ENCODE results near the gene TXNDC5.
"Not testable (repeated sequence)": the region's sequence is repeated elsewhere in the genome, so short reads cannot be mapped to it uniquely, and the experiment has no call there.

Gene TXNDC5

DNA sequence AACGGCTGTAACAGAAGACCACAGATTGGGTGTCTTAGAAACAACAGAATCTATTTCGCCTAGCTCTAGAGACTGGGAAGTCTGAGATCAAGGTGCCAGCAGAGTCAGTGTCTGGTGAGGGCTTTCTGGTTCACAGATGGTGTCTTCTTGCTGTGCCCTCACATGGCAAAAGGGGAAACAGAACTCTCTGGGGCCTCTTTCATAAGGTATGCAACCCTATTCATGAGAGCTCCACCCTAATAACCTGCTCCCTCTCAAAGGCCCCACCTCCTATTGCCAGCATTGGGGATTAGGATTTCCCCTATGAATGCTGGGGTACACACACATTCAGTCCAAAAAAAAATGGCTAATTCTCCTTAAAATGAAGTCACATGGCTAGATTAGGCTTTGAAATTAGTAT is 10.0 kb downstream of the TXNDC5 start:
- H3K4me3 ChIP-seq (ENCODE audit: control insufficient read depth, low read depth, low read length): no peak overlapping the region
- TF ChIP-seq, protein P1, sequence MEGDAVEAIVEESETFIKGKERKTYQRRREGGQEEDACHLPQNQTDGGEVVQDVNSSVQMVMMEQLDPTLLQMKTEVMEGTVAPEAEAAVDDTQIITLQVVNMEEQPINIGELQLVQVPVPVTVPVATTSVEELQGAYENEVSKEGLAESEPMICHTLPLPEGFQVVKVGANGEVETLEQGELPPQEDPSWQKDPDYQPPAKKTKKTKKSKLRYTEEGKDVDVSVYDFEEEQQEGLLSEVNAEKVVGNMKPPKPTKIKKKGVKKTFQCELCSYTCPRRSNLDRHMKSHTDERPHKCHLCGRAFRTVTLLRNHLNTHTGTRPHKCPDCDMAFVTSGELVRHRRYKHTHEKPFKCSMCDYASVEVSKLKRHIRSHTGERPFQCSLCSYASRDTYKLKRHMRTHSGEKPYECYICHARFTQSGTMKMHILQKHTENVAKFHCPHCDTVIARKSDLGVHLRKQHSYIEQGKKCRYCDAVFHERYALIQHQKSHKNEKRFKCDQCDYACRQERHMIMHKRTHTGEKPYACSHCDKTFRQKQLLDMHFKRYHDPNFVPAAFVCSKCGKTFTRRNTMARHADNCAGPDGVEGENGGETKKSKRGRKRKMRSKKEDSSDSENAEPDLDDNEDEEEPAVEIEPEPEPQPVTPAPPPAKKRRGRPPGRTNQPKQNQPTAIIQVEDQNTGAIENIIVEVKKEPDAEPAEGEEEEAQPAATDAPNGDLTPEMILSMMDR (IDR thresholded peaks at IDR 0.05; ENCODE audit: control insufficient read depth, insufficient read depth, low read depth, low read length, missing control alignments): no peak
- no peak for DNase-seq (ENCODE audit: low read depth)

DNA sequence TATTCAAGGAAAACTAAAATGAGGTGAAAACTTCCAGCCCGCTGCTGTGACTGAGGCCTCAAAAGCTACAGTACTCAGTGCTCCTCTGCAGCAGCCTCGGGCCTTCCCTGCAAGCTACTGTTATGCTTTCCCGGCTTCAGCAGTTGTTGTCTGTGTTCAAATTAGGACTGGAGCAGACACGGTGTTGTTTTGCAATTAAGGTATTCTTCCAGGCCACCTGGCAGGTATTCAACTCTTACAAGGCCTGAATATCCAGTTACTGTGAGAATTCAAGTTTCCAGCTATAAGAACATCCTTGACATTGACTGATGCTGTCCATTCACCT is 10.7 kb downstream of the TXNDC5 start:
- no peak for DNase-seq (ENCODE audit: low read depth)
- TF ChIP-seq, protein P1 (IDR thresholded peaks at IDR 0.05; ENCODE audit: control insufficient read depth, insufficient read depth, low read depth, low read length, missing control alignments): no peak
- no peak overlapping the region for H3K4me3 ChIP-seq (ENCODE audit: control insufficient read depth, low read depth, low read length)

DNA sequence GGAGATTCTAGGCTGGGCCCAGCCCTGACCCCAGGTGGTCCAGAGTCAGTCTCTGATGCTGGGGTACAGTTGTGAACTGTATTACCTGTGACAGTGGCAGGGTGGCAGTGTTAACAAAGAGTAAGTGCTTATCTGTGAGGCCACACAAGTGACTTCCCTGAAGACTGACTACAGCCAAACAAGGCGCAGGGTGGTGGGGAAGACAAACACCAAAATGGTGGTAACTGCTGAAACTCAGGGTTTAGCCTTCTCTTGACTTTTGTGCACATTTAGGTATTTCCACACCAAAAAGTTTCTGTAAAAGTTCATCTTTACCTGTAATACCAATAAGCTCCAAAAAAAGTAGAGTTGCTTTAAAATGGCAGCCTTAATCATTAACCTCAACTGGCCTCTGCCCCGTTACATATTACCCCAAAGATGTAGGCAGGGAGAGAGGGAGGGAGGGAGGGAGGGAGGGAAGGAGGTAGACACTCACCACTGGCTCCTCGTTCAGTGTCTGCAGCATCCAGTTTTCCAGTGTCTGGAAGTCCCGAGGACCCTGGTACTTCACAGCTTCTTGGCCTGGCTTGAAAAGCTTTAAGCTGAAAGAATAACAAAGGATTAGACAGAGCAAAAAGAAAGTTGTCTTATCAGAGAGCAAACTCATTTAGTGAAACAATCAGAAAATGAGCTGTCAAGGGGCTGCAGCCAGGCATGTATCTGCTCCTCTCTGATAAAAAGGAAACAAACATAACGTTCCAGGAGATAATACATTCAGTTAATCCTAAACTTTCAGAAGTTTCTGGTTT is 11.3 kb downstream of the TXNDC5 start:
- TF ChIP-seq, protein P1 (IDR thresholded peaks at IDR 0.05; ENCODE audit: control insufficient read depth, insufficient read depth, low read depth, low read length, missing control alignments): no peak
- DNase-seq (ENCODE audit: low read depth): no peak
- H3K4me3 ChIP-seq (ENCODE audit: control insufficient read depth, low read depth, low read length): no peak overlapping the region

DNA sequence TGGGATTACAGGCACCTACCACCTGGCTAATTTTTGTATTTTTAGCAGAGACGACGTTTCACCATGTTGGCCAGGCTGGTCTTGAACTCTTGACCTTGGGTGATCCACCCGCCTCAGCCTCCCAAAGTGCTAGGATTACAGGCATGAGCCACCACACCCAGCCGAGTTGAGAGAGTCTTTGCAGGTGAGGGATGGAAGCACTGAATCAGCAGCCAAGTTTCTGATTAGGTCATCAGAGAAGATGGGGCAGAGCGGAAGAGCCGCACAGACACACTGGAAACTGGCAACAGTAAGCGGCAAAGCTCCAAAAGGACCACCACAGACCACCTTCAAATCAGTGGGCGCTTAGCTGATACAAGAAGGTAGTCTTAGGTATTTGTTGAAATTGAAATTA is 12.4 kb downstream of the TXNDC5 start:
- not testable (repeated sequence) for DNase-seq (ENCODE audit: low read depth); H3K4me3 ChIP-seq (ENCODE audit: control insufficient read depth, low read depth, low read length)

DNA sequence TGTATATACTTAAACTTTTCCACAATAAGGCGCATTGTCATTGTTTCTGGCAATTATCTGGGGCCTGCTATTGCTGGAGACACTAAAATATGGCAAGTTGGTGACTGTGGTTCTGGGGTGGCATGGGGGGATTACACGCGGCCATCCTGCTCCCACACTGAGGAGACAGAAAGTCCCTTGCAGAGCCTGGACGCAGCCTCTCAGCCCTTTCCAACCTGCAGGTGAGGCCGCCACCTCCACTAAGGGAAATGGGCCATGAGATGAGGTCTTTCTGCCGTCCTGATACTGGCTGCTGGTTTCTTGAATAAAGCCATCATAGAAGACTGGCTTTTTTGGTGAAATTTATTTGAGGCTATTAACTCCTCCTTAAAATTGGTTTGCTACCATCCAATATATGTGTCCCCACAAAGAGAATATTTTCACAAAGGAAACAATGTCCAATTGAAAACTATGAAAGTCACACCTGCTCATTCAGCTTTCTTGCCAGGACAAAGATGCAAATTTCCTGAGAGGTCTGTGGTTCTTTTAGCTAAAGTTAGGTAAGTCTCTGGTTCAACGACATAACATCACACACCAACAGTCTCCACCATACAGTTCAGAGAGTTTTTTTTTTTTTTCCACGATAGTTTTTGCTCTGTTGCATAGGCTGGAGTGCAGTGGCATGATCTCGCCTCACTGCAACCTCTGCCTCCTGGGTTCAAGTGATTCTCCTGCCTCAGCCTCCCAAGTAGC is 13.0 kb downstream of the TXNDC5 start:
- no peak overlapping the region for H3K4me3 ChIP-seq (ENCODE audit: control insufficient read depth, low read depth, low read length)
- TF ChIP-seq, protein P1 (IDR thresholded peaks at IDR 0.05; ENCODE audit: control insufficient read depth, insufficient read depth, low read depth, low read length, missing control alignments): no peak
- DNase-seq (ENCODE audit: low read depth): no peak

DNA sequence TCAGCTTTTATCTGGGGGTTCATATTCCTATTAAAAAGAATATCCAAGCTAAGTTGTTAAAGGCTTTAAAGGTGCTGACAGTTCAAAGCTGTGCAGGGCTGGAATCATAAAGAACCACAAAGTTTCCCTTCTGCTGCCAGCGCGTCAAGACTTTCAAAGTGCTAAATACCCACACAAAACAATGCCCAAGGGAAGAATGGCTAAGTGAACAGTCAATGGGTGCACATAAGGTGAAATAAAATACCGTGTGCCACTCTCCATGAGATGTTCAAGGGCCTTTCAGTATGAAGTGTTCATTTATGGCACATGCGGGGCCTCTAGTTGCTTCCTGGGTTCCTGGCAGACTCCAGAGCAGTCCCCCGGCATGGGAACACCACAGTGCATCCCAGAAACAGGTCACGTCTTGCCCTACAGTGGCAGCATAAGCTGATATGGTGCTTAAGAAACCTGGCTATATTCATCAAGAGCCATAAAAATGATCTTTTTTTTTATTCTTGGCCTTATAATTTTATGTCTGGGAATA is 14.1 kb downstream of the TXNDC5 start:
- no peak for DNase-seq (ENCODE audit: low read depth)
- TF ChIP-seq, protein P1 (IDR thresholded peaks at IDR 0.05; ENCODE audit: control insufficient read depth, insufficient read depth, low read depth, low read length, missing control alignments): no peak
- no peak overlapping the region for H3K4me3 ChIP-seq (ENCODE audit: control insufficient read depth, low read depth, low read length)

DNA sequence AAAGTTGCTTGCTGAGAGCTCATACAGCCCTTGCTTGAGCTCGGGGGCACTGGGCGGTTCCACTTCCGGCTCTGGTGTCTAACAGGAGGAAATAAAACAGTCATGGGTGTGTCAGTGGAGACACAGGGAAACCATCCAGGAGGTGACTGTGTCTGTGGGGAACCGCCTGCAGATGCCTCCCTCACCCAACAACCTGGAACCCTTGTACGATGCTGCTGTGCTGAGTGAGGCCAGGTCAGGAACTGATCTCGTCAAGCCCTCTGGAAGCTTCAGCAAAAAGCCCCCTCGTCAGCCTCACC is 15.5 kb downstream of the TXNDC5 start:
- TF ChIP-seq, protein P1 (IDR thresholded peaks at IDR 0.05; ENCODE audit: control insufficient read depth, insufficient read depth, low read depth, low read length, missing control alignments): no peak
- H3K4me3 ChIP-seq (ENCODE audit: control insufficient read depth, low read depth, low read length): no peak overlapping the region
- no peak for DNase-seq (ENCODE audit: low read depth)

Measured in AG09309 (cell line).